ENCODE measurements around the gene SRM. TPM values are rescaled to one million over a fixed set of nuclear protein-coding genes. Genes with fewer than 3 reads are reported as not detected.
"Not testable (repeated sequence)": the region's sequence is repeated elsewhere in the genome, so short reads cannot be mapped to it uniquely, and the experiment has no call there.

Gene SRM
- total RNA-seq, 1 experiment from 2014 or later: 249 TPM

GRCh38 chr1:11064942-11065341 lies 5.1 kb upstream of the SRM start:
- no peak for ATAC-seq
- DNase-seq (ENCODE audit: low read depth, low spot score): no peak
- POLR2A ChIA-PET: no interaction called here
- CTCF ChIA-PET: no interaction called here
- Histone ChIP-seq H3K4me3 (ENCODE audit: low read depth in 2 of 2, low read length in 2 of 2) (no peak overlapping the region), H3K4me1 (ENCODE audit: control insufficient read depth, insufficient read depth, low read length) (peaks cover 15% of the 10 kb centered on the region), H3K27me3 (ENCODE audit: control insufficient read depth, insufficient read depth, low read length) (no peaks in the 10 kb centered on the region), H3K27ac (ENCODE audit: low read length) (no peak overlapping the region), H3K36me3 (ENCODE audit: control insufficient read depth, insufficient read depth, low read length) (peaks cover 25% of the 10 kb centered on the region), H3K9me3 (ENCODE audit: control insufficient read depth, insufficient read depth, low read depth, low read length) (no peaks in the 10 kb centered on the region)
- intact Hi-C loops (cut with micrococcal nuclease; ENCODE audit: unreplicated experiment): no loop called here
- no TSS peak for BruUV-seq (replicated peaks)
- TF ChIP-seq CTCF (IDR thresholded peaks at IDR 0.05): no peak
- TF ChIP-seq SIN3A (IDR thresholded peaks at IDR 0.05; ENCODE audit: borderline replicate concordance, insufficient read depth, low read depth, low read length): no peak
- TF ChIP-seq POLR2AphosphoS5 (IDR thresholded peaks at IDR 0.05; ENCODE audit: low read depth, low read length): no peak
- TF ChIP-seq TCF7L2 (IDR thresholded peaks at IDR 0.05; ENCODE audit: low read depth, low read length): no peak
- TF ChIP-seq REST (IDR thresholded peaks at IDR 0.05; ENCODE audit: insufficient read depth in 1 of 2, low read depth in 2 of 2, low read length in 1 of 2): no peak
- in situ Hi-C loops (cut with HindIII; ENCODE audit: low pct_unique_long_range_greater_than_20kb, low sequenced_read_pairs): no loop called here

- Histone ChIP-seq H3K36me3 (ENCODE audit: control insufficient read depth, insufficient read depth, low read length) (peaks cover 25% of the 10 kb centered on the region), H3K4me1 (ENCODE audit: control insufficient read depth, insufficient read depth, low read length) (peaks cover 15% of the 10 kb centered on the region)
- intact Hi-C loops (cut with micrococcal nuclease; ENCODE audit: unreplicated experiment); BruUV-seq (replicated peaks); H3K4me3 ChIP-seq (ENCODE audit: low read depth in 2 of 2, low read length in 2 of 2); H3K9me3 ChIP-seq (ENCODE audit: control insufficient read depth, insufficient read depth, low read depth, low read length); CTCF ChIA-PET; H3K27ac ChIP-seq (ENCODE audit: low read length); in situ Hi-C loops (cut with HindIII; ENCODE audit: low pct_unique_long_range_greater_than_20kb, low sequenced_read_pairs); DNase-seq (ENCODE audit: low read depth, low spot score); H3K27me3 ChIP-seq (ENCODE audit: control insufficient read depth, insufficient read depth, low read length): not testable (repeated sequence)
- POLR2A ChIA-PET: interaction anchor here (0.7 kb wide), 1 partner anchor 256 kb away, joined by 14 read pairs; no protein-coding TSS in a partner anchor
- peak; percentile 22; the same call in 1 of the 2 replicates for ATAC-seq
Measured at GRCh38 chr1:11063937-11064537, 4.2 kb upstream of the SRM start.

- intact Hi-C loops (cut with micrococcal nuclease; ENCODE audit: unreplicated experiment) (no loop called here), in situ Hi-C loops (cut with HindIII; ENCODE audit: low pct_unique_long_range_greater_than_20kb, low sequenced_read_pairs) (no loop called here)
- no peak for TF ChIP-seq CTCF (IDR thresholded peaks at IDR 0.05)
- no peak for TF ChIP-seq SIN3A (IDR thresholded peaks at IDR 0.05; ENCODE audit: borderline replicate concordance, insufficient read depth, low read depth, low read length)
- no peak for TF ChIP-seq TCF7L2 (IDR thresholded peaks at IDR 0.05; ENCODE audit: low read depth, low read length)
- TF ChIP-seq REST (IDR thresholded peaks at IDR 0.05; ENCODE audit: insufficient read depth in 1 of 2, low read depth in 2 of 2, low read length in 1 of 2): no peak
- TF ChIP-seq POLR2AphosphoS5 (IDR thresholded peaks at IDR 0.05; ENCODE audit: low read depth, low read length): no peak
- ChIA-PET POLR2A (no interaction called here), CTCF (no interaction called here)
- no peak overlapping the region for H3K4me3 ChIP-seq (ENCODE audit: low read depth in 2 of 2, low read length in 2 of 2)
- BruUV-seq (replicated peaks): no TSS peak
- no peak for ATAC-seq
- 0 out of 2 replicates have a peak overlapping the region, but pooled peaks have one; percentile 4 for H3K27ac ChIP-seq (ENCODE audit: low read length)
- H3K36me3 ChIP-seq (ENCODE audit: control insufficient read depth, insufficient read depth, low read length): peaks cover 17% of the 10 kb centered on the region
- H3K9me3 ChIP-seq (ENCODE audit: control insufficient read depth, insufficient read depth, low read depth, low read length): no peaks in the 10 kb centered on the region
- DNase-seq (ENCODE audit: low read depth, low spot score): no peak
- no peaks in the 10 kb centered on the region for H3K27me3 ChIP-seq (ENCODE audit: control insufficient read depth, insufficient read depth, low read length)
- peaks cover 15% of the 10 kb centered on the region for H3K4me1 ChIP-seq (ENCODE audit: control insufficient read depth, insufficient read depth, low read length)
Measured at GRCh38 chr1:11062965-11063401, 3.2 kb upstream of the SRM start.
